BJ (cell line): ENCODE measurements around the gene PIPOX. TPM values are rescaled to one million over a fixed set of nuclear protein-coding genes. Genes with fewer than 3 reads are reported as not detected.

Experiments used
- CTCF ChIA-PET: fragments of 350-600 bp; formaldehyde crosslinking; extraction: SDS; loops from one replicate; lab custom pipeline; 2021; ENCODE audit warnings: antibody characterized with exemption, inconsistent platforms; lab: Yijun Ruan, JAX
- POLR2A ChIA-PET: fragments of 300-600 bp; sonication (Branson Sonifier 250); formaldehyde crosslinking; extraction: SDS; loops from one replicate; lab custom pipeline; 2021; ENCODE audit warnings: antibody characterized with exemption; lab: Charles Lee
- DNase-seq: peaks from one replicate; pipeline ENCODE4 v3.0.0-alpha.2; 2011; ENCODE audit warnings: low read depth
- H3K27me3 ChIP-seq: 2 replicates; pipeline ENCODE4 v1.6.0; 2011; ENCODE audit warnings: low read length; ENCODE audit not compliant: control insufficient read depth, insufficient read depth
- H3K36me3 ChIP-seq: 2 replicates; pipeline ENCODE4 v1.5.1; 2011; ENCODE audit warnings: low read length; ENCODE audit not compliant: control insufficient read depth, insufficient read depth
- H3K4me3 ChIP-seq: 2 replicates; pipeline ENCODE4 v1.5.1; 2011; ENCODE audit warnings: low read depth, mild to moderate bottlenecking, control low read depth, low read length
- polyA plus RNA-seq: library from polyadenylated mRNA; depleted of rRNA; stranded (reverse); fragments of >200 nt; gene quantifications from 2 replicates; pipeline ENCODE4 v1.2.3, GENCODE V29; 2011
- TF ChIP-seq, protein P1 (sequence below): IDR thresholded peaks from 2 replicates; pipeline ENCODE4 v1.5.1; 2011; ENCODE audit warnings: low read depth, mild to moderate bottlenecking, control low read depth, inconsistent platforms, low read length, moderate library complexity; ENCODE audit not compliant: insufficient read depth

PIPOX gene
- polyA plus RNA-seq, 1 experiment = 1.1 TPM

DNA sequence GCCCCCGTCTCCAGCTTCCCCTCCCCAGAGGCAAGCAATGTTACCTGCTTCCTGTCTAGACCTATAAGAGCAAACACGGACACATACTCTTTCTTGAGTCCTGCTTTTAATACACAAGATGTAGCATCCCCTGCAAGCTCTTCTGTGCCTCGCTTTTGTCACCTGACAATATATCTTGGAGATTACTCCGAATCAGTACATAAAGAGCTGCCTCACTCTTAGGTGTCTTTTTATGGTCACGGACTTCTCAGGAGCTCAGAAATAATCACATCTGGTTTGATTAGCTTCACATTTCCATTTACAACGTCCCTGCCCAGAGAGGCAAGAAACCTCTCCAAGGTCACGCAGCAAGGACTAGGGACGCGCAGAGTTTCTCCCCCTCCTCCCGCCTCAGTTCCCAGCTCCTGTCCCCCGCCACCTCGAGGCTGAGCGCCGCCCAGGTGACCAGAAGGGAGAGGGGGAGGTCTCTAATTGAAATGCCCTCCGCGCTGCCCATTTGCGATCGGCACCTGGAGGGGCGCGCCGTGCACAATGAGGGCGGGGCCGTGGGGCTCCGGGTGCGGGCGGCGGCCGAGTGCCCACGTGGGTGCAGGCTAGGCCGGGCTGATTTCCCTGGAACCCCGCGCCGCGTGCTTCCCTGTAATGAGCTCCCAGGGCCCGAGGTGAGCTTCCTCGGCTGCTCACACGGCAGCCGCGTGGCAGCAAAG lies 23.3 kb upstream of the PIPOX start:
- ChIA-PET POLR2A (no interaction called here), CTCF (interaction anchor here (0.7 to 1.4 kb wide), 5 partner anchors 13 to 97 kb away, joined by 3 to 8 read pairs (median 4); no protein-coding TSS in a partner anchor)
- Histone ChIP-seq H3K27me3 (peaks cover 58% of the 10 kb centered on the region), H3K4me3 (no peak overlapping the region), H3K36me3 (no peaks in the 10 kb centered on the region)
- TF ChIP-seq, protein P1, sequence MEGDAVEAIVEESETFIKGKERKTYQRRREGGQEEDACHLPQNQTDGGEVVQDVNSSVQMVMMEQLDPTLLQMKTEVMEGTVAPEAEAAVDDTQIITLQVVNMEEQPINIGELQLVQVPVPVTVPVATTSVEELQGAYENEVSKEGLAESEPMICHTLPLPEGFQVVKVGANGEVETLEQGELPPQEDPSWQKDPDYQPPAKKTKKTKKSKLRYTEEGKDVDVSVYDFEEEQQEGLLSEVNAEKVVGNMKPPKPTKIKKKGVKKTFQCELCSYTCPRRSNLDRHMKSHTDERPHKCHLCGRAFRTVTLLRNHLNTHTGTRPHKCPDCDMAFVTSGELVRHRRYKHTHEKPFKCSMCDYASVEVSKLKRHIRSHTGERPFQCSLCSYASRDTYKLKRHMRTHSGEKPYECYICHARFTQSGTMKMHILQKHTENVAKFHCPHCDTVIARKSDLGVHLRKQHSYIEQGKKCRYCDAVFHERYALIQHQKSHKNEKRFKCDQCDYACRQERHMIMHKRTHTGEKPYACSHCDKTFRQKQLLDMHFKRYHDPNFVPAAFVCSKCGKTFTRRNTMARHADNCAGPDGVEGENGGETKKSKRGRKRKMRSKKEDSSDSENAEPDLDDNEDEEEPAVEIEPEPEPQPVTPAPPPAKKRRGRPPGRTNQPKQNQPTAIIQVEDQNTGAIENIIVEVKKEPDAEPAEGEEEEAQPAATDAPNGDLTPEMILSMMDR = no peak
- no peak for DNase-seq

DNA sequence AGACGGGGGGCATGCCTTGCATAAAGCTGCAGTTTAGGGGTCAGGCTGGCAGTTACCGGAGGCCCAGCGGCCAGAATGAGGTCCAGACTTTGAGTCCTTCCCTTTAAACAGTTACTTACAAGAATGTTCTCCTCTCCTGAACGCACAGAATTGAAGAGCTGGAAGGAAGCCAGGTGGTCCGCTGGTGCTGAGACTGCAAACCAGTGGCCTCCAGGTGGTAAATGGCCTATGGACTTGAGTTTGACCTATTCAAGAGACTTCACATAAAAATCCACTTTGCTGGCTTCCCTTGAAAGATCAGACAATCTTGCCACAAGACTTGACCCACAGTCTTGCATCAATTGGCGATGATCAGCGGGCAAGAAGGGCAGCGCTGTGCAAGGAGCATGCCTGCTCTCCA lies 22.4 kb upstream of the PIPOX start:
- POLR2A ChIA-PET = no interaction called here

DNA sequence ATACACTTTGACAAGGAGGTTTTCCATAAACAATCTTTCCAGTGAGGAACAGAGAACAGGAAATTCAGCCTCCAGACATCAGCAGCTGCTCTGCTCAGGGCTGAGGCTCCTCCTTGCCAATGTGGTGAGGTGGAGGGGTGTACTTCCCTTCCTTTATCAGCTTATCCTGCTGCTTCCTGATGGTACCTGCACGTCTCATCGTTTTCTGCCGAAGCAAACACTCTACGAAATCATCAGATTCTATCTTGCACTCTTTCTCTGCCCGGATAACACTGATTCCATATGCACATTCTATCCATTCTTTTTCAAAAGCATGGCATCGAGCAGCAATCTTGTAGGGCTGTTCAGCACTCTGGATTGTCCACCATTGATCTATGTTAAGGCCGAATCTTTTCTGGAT lies 21.7 kb upstream of the PIPOX start:
- POLR2A ChIA-PET = no interaction called here
- Histone ChIP-seq H3K27me3 (peaks cover 57% of the 10 kb centered on the region), H3K4me3 (no peak overlapping the region), H3K36me3 (no peaks in the 10 kb centered on the region)
- CTCF ChIA-PET = no interaction called here
- DNase-seq = no peak
- TF ChIP-seq, protein P1 = no peak

More for the DNA sequence above, 22.4 kb upstream of the PIPOX start:
- no peak for DNase-seq
- Histone ChIP-seq H3K27me3 (peaks cover 58% of the 10 kb centered on the region), H3K4me3 (no peak overlapping the region), H3K36me3 (no peaks in the 10 kb centered on the region)
- TF ChIP-seq, protein P1 = no peak
- CTCF ChIA-PET = interaction anchor here (0.7 to 0.8 kb wide), 2 partner anchors 13 to 18 kb away, joined by 3 read pairs; no protein-coding TSS in a partner anchor

DNA sequence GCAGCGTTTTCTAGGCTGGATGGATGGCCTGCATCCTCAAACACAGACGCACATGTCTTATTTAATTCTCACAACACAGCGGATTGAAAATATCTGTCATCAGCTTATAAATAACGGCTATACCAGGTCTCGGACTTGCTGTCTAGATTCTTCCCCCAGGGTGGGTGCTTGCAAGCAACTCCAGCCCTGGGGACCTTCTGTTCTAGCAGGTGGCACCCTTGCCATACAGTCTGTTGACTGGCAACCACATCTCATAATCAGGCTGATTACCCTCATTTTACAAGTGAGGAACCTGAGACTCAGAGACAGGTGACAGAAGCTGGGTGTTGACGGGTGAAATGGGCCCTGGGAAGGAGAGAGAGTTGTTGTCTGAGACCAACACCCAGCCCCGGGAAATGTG lies 20.9 kb upstream of the PIPOX start:
- Histone ChIP-seq H3K27me3 (peaks cover 54% of the 10 kb centered on the region), H3K36me3 (no peaks in the 10 kb centered on the region), H3K4me3 (no peak overlapping the region)
- DNase-seq = no peak
- POLR2A ChIA-PET = no interaction called here
- TF ChIP-seq, protein P1 = no peak
- CTCF ChIA-PET = no interaction called here

DNA sequence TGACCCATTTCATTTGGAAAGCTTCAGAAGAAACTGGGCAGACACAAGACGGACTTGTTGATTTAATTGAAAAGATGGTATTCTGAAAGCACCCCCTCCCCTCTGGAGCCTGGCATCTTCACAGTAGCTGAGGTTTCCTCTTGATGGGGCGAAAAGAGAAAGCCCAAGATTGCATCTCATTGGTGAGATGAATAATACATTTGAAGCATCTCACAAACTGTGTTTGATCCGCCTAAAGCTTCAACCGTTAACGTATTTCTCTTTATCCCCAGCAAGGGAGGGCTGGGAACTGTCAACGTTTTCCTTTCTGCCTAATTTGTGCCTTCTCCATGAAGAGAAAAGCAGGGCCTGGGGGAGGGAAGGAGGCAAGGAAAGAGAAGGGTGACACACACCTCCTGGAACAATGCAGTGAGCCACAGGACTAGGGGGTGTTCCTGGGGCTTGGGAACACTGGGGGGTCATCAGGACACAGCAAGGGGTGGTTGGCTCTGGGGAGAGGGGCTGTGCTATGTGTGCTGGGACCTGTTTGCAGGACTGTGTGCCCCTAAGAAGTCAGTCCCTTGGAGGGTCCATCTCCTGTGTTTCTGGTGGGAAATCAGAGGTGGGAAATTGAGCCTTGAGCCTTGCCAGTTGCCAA lies 18.5 kb upstream of the PIPOX start:
- no peak for DNase-seq
- no peak overlapping the region for H3K4me3 ChIP-seq
- TF ChIP-seq, protein P1 = no peak
- H3K27me3 ChIP-seq = peaks cover 37% of the 10 kb centered on the region
- ChIA-PET CTCF (interaction anchor here (0.5 to 0.8 kb wide), 2 partner anchors 93 to 196 kb away, joined by 3 read pairs; no protein-coding TSS in a partner anchor), POLR2A (no interaction called here)
- no peaks in the 10 kb centered on the region for H3K36me3 ChIP-seq
